ENCODE results near the gene INTS7. TPM values are rescaled to one million over a fixed set of nuclear protein-coding genes. Genes with fewer than 3 reads are reported as not detected.
"Not testable (repeated sequence)": the region's sequence is repeated elsewhere in the genome, so short reads cannot be mapped to it uniquely, and the experiment has no call there.

The INTS7 gene
- total RNA-seq, 1 experiment from 2014 or later: 43.1 TPM

GRCh38 chr1:211920602-211921226 is 114.6 kb downstream of the INTS7 start:
- Histone ChIP-seq H3K27ac (no peak overlapping the region), H3K27me3 (no peaks in the 10 kb centered on the region), H3K4me3 (no peak overlapping the region), H3K4me1 (peaks cover 4% of the 10 kb centered on the region), H3K36me3 (no peaks in the 10 kb centered on the region), H3K9me3 (replicated peaks) (0 out of 2 replicates have a peak, but pooled peaks cover 3% of the 10 kb centered on the region)
- DNase-seq: no peak

- no peaks in the 10 kb centered on the region for H3K27me3 ChIP-seq
- H3K36me3 ChIP-seq: no peaks in the 10 kb centered on the region
- 0 out of 2 replicates have a peak, but pooled peaks cover 3% of the 10 kb centered on the region for H3K9me3 ChIP-seq (replicated peaks)
- DNase-seq: no peak
- H3K4me3 ChIP-seq: no peak overlapping the region
- peaks cover 4% of the 10 kb centered on the region for H3K4me1 ChIP-seq
- no peak overlapping the region for H3K27ac ChIP-seq
These were observed 115.2 kb downstream of the INTS7 start for GRCh38 chr1:211920141-211920572.

DNA sequence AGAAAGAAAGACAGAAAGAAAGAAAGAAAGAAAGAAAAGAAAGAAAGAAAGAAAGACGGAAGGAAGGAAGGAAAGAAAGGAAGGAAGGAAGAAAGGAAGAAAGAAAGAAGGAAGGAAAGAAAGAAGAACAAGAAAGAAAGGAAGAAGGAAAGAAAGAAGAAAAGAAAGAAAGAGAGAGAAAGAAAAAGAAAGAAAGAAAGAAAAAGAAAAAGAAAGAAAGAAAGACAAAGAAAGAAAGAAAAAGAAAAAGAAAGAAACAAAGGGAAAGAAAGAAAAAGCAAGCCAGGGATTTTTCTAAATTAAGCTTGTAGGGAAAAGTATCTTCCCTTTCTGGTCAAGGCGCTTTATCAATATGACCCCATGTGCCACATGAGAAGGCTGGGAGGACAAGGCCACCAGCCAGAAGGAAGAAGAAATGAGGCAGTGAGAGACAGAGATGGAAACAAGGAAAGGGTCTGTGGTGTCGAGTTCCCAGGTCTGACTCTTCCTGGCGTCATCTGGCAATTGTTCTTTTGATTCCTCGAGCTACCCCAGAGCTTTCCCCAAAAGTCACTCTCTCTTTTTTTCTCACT is 116.4 kb downstream of the INTS7 start:
- no peaks in the 10 kb centered on the region for H3K36me3 ChIP-seq
- peaks cover 3% of the 10 kb centered on the region; the same call in 1 of the 2 replicates for H3K9me3 ChIP-seq (replicated peaks)
- DNase-seq: no peak
- no peak overlapping the region for H3K4me3 ChIP-seq
- no peaks in the 10 kb centered on the region for H3K4me1 ChIP-seq
- H3K27me3 ChIP-seq: no peaks in the 10 kb centered on the region
- H3K27ac ChIP-seq: no peak overlapping the region

- not testable (repeated sequence) for H3K4me1 ChIP-seq; H3K36me3 ChIP-seq; H3K9me3 ChIP-seq (replicated peaks); DNase-seq; H3K27me3 ChIP-seq; H3K27ac ChIP-seq; H3K4me3 ChIP-seq
These were observed 118.9 kb downstream of the INTS7 start for GRCh38 chr1:211916458-211916857.

DNA sequence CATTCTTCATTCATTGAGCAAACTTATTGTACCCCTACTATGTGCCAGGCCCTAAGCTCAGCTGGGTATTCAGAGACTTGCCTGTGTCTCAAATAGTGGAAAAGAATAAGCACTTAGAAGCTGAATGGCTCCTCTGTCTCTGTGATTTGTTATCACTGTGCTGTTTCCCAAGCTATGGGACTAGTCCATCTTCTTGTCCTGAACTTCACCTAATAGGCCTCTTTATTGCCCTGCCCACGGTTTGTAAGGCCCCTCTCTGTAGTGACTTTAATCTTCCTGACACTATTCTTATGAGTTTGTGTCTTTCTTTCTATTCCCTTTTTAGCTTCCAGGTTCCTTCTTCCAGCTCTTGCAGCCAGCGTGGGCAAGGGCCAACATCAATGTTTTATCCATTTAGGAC is 119.4 kb downstream of the INTS7 start:
- H3K4me1 ChIP-seq: no peaks in the 10 kb centered on the region
- no peak overlapping the region for H3K4me3 ChIP-seq
- no peaks in the 10 kb centered on the region for H3K36me3 ChIP-seq
- H3K9me3 ChIP-seq (replicated peaks): peaks cover 3% of the 10 kb centered on the region; the same call in 1 of the 2 replicates
- H3K27me3 ChIP-seq: no peaks in the 10 kb centered on the region
- H3K27ac ChIP-seq: no peak overlapping the region
- no peak for DNase-seq

DNA sequence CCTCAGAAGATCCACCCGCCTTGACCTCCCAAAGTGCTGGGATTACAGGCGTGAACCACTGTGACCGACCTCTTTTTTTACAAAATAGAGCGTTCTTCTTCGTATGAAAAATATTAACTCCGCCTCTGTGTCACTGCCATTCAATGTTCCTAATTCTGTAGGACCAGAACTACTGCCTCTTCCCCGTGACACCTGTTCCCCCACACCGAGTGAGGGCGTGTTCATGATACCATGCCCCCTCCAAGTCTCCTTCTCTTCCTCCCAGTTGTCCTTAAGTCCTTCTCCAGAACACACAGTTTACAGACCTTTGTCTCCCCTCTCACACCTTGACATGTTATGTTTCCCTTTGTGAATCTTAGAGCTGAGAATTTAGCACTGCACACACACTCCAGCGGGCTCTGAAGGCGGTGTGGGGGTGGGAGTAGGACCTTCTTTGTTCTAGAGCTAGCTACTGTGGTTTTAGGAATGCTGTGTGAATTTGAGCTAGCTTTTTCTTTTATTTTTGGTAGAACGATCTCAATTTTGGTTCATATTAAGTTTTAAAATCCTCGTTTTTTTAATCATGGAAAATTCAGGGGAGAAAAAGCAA is 122.4 kb downstream of the INTS7 start:
- peaks cover 3% of the 10 kb centered on the region; the same call in 1 of the 2 replicates for H3K9me3 ChIP-seq (replicated peaks)
- no peaks in the 10 kb centered on the region for H3K27me3 ChIP-seq
- no peaks in the 10 kb centered on the region for H3K4me1 ChIP-seq
- H3K4me3 ChIP-seq: no peak overlapping the region
- no peak overlapping the region for H3K27ac ChIP-seq
- no peaks in the 10 kb centered on the region for H3K36me3 ChIP-seq
- no peak for DNase-seq

- DNase-seq: no peak
- peaks cover under 1% of the 10 kb centered on the region; the same call in 1 of the 2 replicates for H3K9me3 ChIP-seq (replicated peaks)
- H3K4me1 ChIP-seq: no peaks in the 10 kb centered on the region
- no peak overlapping the region for H3K4me3 ChIP-seq
- H3K27ac ChIP-seq: no peak overlapping the region
- H3K36me3 ChIP-seq: no peaks in the 10 kb centered on the region
- no peaks in the 10 kb centered on the region for H3K27me3 ChIP-seq
These were observed 123.3 kb downstream of the INTS7 start for GRCh38 chr1:211912038-211912437.

DNA sequence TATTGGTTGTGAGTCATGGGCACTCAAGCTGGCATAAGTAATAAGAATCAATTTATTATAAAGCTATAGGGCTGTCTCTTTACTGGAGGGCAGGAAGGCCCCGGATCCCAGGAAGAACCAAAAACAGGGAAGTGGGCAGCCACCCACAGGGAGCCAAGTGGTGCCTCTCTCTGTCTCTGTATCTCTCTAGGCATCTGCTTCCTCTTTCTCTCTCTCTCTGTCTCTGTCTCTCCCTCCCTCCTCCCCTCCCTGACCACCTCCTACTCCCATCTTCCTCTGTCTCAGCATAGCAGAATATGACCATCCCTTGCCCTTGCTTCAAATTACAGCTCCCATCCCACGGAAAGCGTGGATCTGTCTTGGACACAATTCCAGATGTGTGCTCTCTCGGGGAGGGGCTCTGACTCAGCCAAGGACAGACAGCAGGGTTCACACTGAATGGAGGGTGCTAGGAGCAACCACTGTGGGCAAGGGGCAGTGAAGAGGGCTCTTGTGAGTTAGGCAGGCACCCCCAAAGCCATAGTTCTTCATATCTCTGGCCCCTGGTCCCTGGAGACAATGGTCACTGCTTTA is 124.4 kb downstream of the INTS7 start:
- DNase-seq: no peak
- no peaks in the 10 kb centered on the region for H3K27me3 ChIP-seq
- H3K9me3 ChIP-seq (replicated peaks): no peaks in the 10 kb centered on the region; the same call in 1 of the 2 replicates
- H3K36me3 ChIP-seq: no peaks in the 10 kb centered on the region
- H3K4me3 ChIP-seq: no peak overlapping the region
- H3K4me1 ChIP-seq: no peaks in the 10 kb centered on the region
- no peak overlapping the region for H3K27ac ChIP-seq

DNA sequence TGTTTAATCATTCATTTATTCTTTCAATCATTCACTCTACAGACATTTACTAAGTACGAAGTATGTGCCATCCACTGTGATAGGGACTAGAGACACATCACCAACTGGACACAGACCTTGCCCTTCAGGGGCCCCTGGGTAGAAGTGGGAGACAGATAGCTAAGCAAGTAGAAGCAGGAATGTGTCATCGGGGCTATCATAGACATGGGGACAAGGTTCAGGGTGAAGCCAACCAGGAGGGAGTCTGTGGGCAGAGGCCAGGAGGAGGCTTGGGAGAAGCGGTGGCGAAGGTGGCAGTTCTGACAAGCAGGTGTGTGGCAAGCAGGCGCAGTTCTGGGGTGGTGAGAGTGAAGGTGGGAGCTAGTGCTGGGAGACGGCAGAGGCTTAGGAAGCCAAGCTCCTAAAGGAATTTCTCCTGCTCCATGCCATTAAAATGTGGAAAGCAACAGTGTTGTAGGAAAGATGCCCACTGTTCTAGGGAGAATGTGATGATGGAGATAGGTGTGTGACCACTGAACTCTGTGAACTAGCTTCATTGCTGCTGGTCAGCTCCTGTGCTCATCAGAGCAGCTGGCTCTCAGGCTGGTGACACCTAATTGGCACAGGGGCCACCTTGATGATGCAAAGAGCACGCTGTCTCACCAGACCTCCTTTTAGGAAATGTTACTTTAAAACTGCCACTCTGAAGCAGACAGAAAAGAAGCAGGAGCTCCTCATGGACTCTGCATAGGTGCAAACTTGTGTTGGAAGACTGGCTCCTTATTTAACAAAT is 125.1 kb downstream of the INTS7 start:
- H3K4me1 ChIP-seq: no peaks in the 10 kb centered on the region
- no peak for DNase-seq
- H3K9me3 ChIP-seq (replicated peaks): no peaks in the 10 kb centered on the region; the same call in 1 of the 2 replicates
- no peaks in the 10 kb centered on the region for H3K36me3 ChIP-seq
- H3K27ac ChIP-seq: no peak overlapping the region
- no peak overlapping the region for H3K4me3 ChIP-seq
- H3K27me3 ChIP-seq: no peaks in the 10 kb centered on the region; the same call in 1 of the 2 replicates

- no peaks in the 10 kb centered on the region for H3K4me1 ChIP-seq
- no peak overlapping the region for H3K27ac ChIP-seq
- no peak for DNase-seq
These were observed 126.0 kb downstream of the INTS7 start for GRCh38 chr1:211909395-211909794.

DNA sequence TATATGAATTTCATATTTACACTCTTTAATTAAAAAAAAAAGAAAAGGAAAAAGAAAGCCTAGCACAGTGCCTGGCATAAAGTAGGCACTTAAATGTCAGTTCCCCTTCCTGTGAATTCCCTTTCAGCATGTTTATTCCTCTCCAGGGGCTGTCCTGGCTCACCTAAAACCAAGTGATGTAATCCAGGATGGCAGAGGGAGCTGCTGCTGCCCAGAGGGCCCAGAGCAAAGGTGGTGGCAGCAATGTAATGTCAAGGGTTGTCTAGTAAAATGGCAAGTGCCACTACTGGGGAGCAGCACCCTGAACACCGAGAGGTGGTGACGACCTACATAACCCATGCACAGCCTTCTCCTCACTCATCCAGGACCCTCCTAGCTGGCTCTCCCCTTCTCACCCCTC is 126.4 kb downstream of the INTS7 start:
- Histone ChIP-seq H3K27me3 (no peaks in the 10 kb centered on the region; the same call in 1 of the 2 replicates), H3K9me3 (replicated peaks) (no peaks in the 10 kb centered on the region; the same call in 1 of the 2 replicates), H3K4me3 (no peak overlapping the region), H3K4me1 (no peaks in the 10 kb centered on the region), H3K27ac (no peak overlapping the region), H3K36me3 (no peaks in the 10 kb centered on the region)
- DNase-seq: no peak

More at GRCh38 chr1:211909395-211909794, 126.0 kb downstream of the INTS7 start:
- no peaks in the 10 kb centered on the region for H3K36me3 ChIP-seq
- no peaks in the 10 kb centered on the region; the same call in 1 of the 2 replicates for H3K27me3 ChIP-seq
- no peaks in the 10 kb centered on the region; the same call in 1 of the 2 replicates for H3K9me3 ChIP-seq (replicated peaks)
- no peak overlapping the region for H3K4me3 ChIP-seq

- Histone ChIP-seq H3K27ac (no peak overlapping the region), H3K9me3 (replicated peaks) (no peaks in the 10 kb centered on the region), H3K4me1 (no peaks in the 10 kb centered on the region), H3K36me3 (no peaks in the 10 kb centered on the region), H3K4me3 (no peak overlapping the region), H3K27me3 (no peaks in the 10 kb centered on the region; the same call in 1 of the 2 replicates)
- DNase-seq: no peak
These were observed 126.9 kb downstream of the INTS7 start for GRCh38 chr1:211908453-211908852.

DNA sequence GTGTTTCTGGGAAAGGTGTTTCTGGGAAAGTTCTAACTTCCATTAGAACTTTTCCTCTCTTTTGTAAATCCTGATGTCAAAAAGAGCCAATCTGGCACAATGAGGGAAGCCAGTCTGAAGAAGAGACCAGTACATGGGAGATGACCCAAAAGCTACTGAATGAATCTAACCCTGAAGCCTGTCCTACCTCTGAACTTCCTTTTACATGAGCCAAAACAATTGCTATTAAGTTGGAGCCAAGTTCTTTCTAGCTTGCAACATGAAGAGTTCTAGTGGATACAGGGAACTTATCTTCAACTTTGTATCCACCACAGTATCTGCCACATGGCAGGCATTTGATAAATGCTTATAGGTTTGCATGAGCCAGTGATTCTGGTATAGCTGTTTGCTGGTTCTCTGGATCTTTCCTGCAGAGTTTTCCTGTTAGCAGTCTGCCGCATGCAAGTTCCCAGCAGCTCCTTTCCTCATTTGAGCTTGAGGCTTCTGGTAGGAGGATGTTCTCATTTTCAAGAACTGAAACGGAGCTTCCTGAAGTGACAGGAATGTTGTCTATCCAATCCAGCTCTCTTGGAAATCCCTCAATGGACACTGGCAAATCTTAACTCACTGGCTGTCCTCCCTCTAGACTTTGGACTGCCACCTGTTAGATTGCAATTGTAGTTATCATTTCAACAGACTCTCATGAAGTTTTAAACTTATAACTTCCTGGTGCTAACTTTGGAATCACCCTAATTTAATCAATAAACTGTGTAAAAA is 131.7 kb downstream of the INTS7 start:
- no peaks in the 10 kb centered on the region for H3K36me3 ChIP-seq
- no peak for DNase-seq
- no peak overlapping the region for H3K4me3 ChIP-seq
- no peaks in the 10 kb centered on the region for H3K9me3 ChIP-seq (replicated peaks)
- H3K27ac ChIP-seq: no peak overlapping the region
- no peaks in the 10 kb centered on the region for H3K4me1 ChIP-seq
- H3K27me3 ChIP-seq: no peaks in the 10 kb centered on the region; the same call in 1 of the 2 replicates

All from SJCRH30 (cell line).